Activated naive CD4-positive, alpha-beta T cell treated with anti-CD3 and anti-CD28 coated beads, Interleukin-2, amount 50 U/mL, for 24 hours (primary cell): Measurements from ENCODE around the gene TYSND1.
"Not testable (repeated sequence)": the region's sequence is repeated elsewhere in the genome, so short reads cannot be mapped to it uniquely, and the experiment has no call there.

Source experiments
- H3K27ac Mint-ChIP-seq: one replicate; pipeline ENCODE4 v1.8.0; 2021; ENCODE audit warnings: mild to moderate bottlenecking, mixed read lengths
- H3K27me3 Mint-ChIP-seq: one replicate; pipeline ENCODE4 v1.8.0; 2021; ENCODE audit warnings: mixed read lengths
- H3K36me3 Mint-ChIP-seq: one replicate; pipeline ENCODE4 v1.8.0; 2021; ENCODE audit warnings: mixed read lengths
- H3K4me1 Mint-ChIP-seq: one replicate; pipeline ENCODE4 v1.8.0; 2021; ENCODE audit warnings: mixed read lengths
- H3K4me3 Mint-ChIP-seq: one replicate; pipeline ENCODE4 v1.8.0; 2021; ENCODE audit warnings: mild to moderate bottlenecking, mixed read lengths
- H3K9me3 Mint-ChIP-seq: one replicate; pipeline ENCODE4 v1.8.0; 2021; ENCODE audit warnings: mixed read lengths

The TYSND1 gene

GRCh38 chr10:70174058-70174741 is 27.7 kb upstream of the TYSND1 start:
- Mint-ChIP-seq H3K4me1 (peaks cover 33% of the 10 kb centered on the region), H3K9me3 (no peaks in the 10 kb centered on the region), H3K27me3 (peaks cover 1% of the 10 kb centered on the region), H3K4me3 (no peak overlapping the region), H3K36me3 (no peaks in the 10 kb centered on the region), H3K27ac (peak overlapping the region; percentile 93)

GRCh38 chr10:70169649-70170364 is 23.3 kb upstream of the TYSND1 start:
- Mint-ChIP-seq H3K9me3 (no peaks in the 10 kb centered on the region), H3K4me3 (peak overlapping the region; percentile 93), H3K36me3 (peaks cover 6% of the 10 kb centered on the region), H3K4me1 (peaks cover 64% of the 10 kb centered on the region), H3K27me3 (no peaks in the 10 kb centered on the region), H3K27ac (peak overlapping the region; percentile 91)

GRCh38 chr10:70169011-70169410 is 22.5 kb upstream of the TYSND1 start:
- H3K4me3 Mint-ChIP-seq: peak overlapping the region; percentile 93
- H3K4me1 Mint-ChIP-seq: peaks cover 61% of the 10 kb centered on the region
- no peaks in the 10 kb centered on the region for H3K27me3 Mint-ChIP-seq
- peak overlapping the region; percentile 91 for H3K27ac Mint-ChIP-seq
- H3K36me3 Mint-ChIP-seq: peaks cover 8% of the 10 kb centered on the region
- no peaks in the 10 kb centered on the region for H3K9me3 Mint-ChIP-seq

DNA sequence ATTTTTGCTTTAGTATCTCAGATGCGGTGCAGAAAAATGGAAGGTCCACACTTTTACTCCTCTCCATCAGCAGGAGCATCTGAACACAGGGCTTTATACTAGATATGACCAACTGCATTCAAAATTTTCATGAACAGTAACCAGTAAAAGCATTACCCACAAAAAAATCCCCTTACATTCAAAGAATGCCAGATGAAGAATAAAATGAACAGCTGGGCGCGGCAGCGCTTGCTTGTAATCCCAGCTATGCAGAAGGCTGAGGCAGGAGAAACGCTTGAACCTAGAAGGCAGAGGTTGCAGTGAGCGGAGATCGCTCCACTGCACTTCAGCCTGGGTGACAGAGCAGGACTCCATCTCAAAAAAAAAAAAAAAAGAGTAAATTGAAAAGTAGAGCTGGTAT is 20.7 kb upstream of the TYSND1 start:
- Mint-ChIP-seq H3K4me3 (peak overlapping the region; percentile 56), H3K27ac (peak overlapping the region; percentile 59), H3K4me1 (peaks cover 70% of the 10 kb centered on the region), H3K9me3 (no peaks in the 10 kb centered on the region), H3K36me3 (peaks cover 14% of the 10 kb centered on the region), H3K27me3 (no peaks in the 10 kb centered on the region)

DNA sequence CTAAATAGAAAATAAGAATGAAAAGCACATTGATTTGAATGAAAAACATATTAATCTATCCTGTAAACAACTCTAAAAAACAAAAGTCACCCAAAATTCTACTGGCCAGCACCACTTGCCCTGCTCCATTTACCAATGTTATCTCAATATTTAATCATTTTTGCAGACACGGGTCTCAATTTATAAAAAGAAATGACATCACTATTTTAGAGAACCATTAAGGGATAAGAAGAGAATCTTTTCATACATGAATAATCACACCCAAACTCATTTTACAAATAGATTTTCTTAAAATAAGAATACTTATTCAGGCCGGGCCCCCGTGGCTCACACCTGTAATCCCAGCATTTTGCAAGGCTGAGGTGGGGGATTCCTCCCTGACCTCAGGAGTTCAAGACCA is 19.9 kb upstream of the TYSND1 start:
- H3K9me3 Mint-ChIP-seq: no peaks in the 10 kb centered on the region
- peaks cover 22% of the 10 kb centered on the region for H3K36me3 Mint-ChIP-seq
- peak overlapping the region; percentile 35 for H3K27ac Mint-ChIP-seq
- H3K4me3 Mint-ChIP-seq: peak overlapping the region; percentile 11
- H3K27me3 Mint-ChIP-seq: no peaks in the 10 kb centered on the region
- H3K4me1 Mint-ChIP-seq: peaks cover 75% of the 10 kb centered on the region

DNA sequence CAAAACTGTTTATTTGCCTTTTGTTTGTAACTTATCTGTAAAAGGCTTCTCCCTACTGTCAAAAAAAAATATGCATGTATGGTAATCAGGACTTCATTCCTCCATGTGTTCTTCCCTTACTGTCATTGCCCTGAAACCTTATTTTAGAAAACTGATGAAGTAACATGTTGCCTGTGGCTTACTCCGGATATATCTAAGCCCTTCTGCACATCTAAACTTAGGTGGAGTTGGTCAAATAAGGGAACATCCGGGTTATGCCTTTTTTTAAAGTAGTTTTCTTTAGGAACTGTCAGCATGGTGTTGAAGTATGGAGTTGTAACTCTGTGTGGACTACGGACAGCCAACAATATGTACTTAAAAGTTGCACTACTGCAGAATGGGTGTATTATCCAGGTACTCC is 17.7 kb upstream of the TYSND1 start:
- Mint-ChIP-seq H3K27me3 (no peaks in the 10 kb centered on the region), H3K4me3 (peak overlapping the region; percentile 60), H3K4me1 (peaks cover 87% of the 10 kb centered on the region), H3K36me3 (peaks cover 32% of the 10 kb centered on the region), H3K27ac (peak overlapping the region; percentile 43), H3K9me3 (no peaks in the 10 kb centered on the region)

DNA sequence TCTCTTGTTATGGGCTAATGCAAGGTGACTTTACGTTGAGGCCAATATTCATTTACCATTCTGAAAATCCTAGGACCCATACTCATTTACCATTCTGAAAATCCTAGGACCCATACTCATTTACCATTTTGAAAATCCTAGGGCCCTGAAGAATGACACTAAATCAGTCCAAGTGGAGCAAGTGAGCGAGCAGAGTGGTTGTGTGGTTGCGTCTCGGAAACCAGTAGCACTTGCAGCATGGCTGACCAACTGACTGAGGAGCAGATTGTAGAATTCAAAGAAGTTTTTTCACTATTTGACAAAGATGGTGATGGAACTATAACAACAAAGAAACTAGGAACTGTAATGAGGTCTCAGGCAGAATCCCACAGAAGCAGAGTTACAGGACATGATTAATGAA is 16.9 kb upstream of the TYSND1 start:
- Mint-ChIP-seq H3K36me3 (peaks cover 33% of the 10 kb centered on the region), H3K27me3 (no peaks in the 10 kb centered on the region), H3K27ac (peak overlapping the region; percentile 43), H3K4me3 (peak overlapping the region; percentile 60), H3K4me1 (peaks cover 80% of the 10 kb centered on the region), H3K9me3 (no peaks in the 10 kb centered on the region)

DNA sequence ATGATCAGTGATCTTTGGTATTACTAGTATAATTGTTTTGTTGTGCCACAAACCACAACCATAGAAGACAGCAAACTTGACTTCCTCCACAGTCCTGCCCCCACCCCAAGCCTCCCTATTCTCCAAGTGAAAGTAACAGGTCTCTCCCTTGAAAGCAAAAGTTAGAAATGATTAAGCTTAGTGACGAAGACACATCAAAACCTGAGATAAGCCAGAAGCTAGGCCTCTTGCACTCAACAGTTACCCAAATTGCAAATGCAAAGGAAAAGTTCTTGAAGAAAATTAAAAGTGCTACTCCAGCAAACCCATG is 16.3 kb upstream of the TYSND1 start:
- Mint-ChIP-seq H3K27me3 (no peaks in the 10 kb centered on the region), H3K4me3 (peak overlapping the region; percentile 60), H3K9me3 (no peaks in the 10 kb centered on the region), H3K4me1 (peaks cover 74% of the 10 kb centered on the region), H3K27ac (peak overlapping the region; percentile 57), H3K36me3 (peaks cover 34% of the 10 kb centered on the region)

- H3K9me3 Mint-ChIP-seq: no peaks in the 10 kb centered on the region
- H3K27ac Mint-ChIP-seq: peak overlapping the region; percentile 94
- peaks cover 38% of the 10 kb centered on the region for H3K36me3 Mint-ChIP-seq
- H3K4me1 Mint-ChIP-seq: peaks cover 71% of the 10 kb centered on the region
- H3K27me3 Mint-ChIP-seq: no peaks in the 10 kb centered on the region
- H3K4me3 Mint-ChIP-seq: peak overlapping the region; percentile 60
Observed at GRCh38 chr10:70162151-70162891, 15.8 kb upstream of the TYSND1 start.

- H3K36me3 Mint-ChIP-seq: peaks cover 43% of the 10 kb centered on the region
Observed at GRCh38 chr10:70160798-70161197, 14.3 kb upstream of the TYSND1 start.

DNA sequence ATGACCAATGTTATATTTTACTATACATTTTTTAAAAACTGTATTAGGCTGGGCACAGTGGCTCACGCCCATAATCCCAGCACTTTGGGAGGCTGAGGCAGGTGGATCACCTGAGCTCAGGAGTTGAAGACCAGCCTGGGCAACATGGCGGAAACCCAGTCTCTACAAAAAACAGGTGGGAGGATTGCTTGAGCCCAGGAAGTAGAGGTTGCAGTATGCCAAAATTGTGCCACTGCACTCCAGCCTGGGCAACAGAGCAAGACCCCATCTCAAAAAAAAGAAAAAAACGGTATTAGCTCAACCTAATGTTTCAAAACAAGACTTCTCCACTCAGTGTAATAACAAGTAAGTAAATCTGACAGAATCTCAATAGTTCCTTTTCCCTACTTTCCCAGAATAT is 12.9 kb upstream of the TYSND1 start:
- not testable (repeated sequence) for H3K4me3 Mint-ChIP-seq, H3K9me3 Mint-ChIP-seq, H3K27ac Mint-ChIP-seq, H3K27me3 Mint-ChIP-seq
- Mint-ChIP-seq H3K36me3 (peaks cover 50% of the 10 kb centered on the region), H3K4me1 (peaks cover 67% of the 10 kb centered on the region)

More at GRCh38 chr10:70160798-70161197, 14.3 kb upstream of the TYSND1 start:
- Mint-ChIP-seq H3K9me3 (no peaks in the 10 kb centered on the region), H3K27ac (peak overlapping the region; percentile 94), H3K27me3 (no peaks in the 10 kb centered on the region), H3K4me1 (peaks cover 65% of the 10 kb centered on the region), H3K4me3 (peak overlapping the region; percentile 60)

DNA sequence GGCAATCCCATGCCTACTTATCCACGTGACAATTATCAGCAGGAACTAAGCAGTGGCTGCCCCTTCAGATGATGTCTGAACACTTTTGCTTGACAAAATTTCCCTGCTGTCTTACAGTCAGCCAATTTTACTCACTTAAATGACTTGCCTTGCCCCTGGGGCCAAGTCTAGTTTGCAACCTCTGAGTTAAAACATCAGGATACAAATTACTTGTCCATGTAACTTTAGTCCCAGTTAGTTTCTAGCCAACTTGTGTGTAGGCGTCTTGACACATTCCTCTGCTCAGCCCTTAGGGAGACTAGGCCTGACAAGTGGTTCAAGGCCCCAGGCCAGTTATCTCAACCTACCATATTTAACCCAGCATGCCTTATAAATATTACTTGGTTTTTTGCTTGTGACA is 11.6 kb upstream of the TYSND1 start:
- no peaks in the 10 kb centered on the region for H3K9me3 Mint-ChIP-seq
- no peak overlapping the region for H3K27ac Mint-ChIP-seq
- peaks cover 58% of the 10 kb centered on the region for H3K4me1 Mint-ChIP-seq
- H3K27me3 Mint-ChIP-seq: no peaks in the 10 kb centered on the region
- peaks cover 44% of the 10 kb centered on the region for H3K36me3 Mint-ChIP-seq
- H3K4me3 Mint-ChIP-seq: no peak overlapping the region

DNA sequence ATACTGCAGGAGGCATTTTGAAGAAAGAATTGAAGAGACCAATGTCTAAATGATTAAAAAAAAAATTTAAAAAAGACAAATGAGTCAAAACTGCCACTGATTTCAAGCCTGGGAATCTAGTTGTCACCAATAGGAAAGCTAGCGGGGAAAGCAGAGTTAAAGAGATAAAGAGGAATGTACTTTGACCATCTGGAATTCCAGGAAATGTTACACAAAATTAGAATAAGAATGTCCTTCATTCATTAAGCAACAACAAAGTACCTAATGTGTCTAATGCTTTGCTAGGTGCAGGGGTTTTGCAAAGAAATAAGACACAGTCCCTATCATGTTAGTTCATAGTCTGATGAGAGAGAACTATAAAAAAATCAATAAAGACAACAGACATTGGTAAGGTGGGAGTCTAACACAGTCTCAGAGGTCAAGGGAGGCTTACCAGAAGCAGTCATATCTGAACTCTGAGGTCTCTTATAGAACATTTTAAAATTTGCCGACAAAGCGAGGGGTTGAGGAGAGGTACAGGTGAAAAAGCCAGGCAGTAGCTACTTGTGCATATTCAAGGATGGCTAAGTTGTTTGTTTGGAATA is 8.8 kb upstream of the TYSND1 start:
- Mint-ChIP-seq H3K36me3 (peaks cover 36% of the 10 kb centered on the region), H3K27me3 (no peaks in the 10 kb centered on the region), H3K9me3 (no peaks in the 10 kb centered on the region), H3K4me3 (no peak overlapping the region), H3K4me1 (peaks cover 34% of the 10 kb centered on the region), H3K27ac (peak overlapping the region; percentile 62)

DNA sequence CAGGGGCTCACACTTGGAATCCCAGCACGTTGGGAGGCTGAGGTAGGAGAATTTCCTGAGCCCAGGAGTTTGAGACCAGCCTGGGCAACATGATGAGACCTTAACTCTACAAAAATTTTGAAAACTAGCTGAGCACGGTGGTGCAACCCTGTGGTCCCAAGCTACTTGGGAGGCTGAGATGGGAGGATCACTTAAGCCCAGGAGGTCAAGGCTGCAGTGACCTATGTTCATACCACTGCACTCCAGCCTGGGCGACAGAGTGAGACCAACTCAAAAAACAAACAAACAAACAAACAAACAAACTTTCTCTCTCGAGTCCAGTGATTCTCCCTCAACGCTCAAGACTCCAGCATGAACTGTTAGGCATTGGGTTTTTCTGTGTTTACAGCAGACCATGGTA is 2.0 kb upstream of the TYSND1 start:
- Mint-ChIP-seq H3K27me3 (no peaks in the 10 kb centered on the region), H3K27ac (no peak overlapping the region), H3K4me3 (no peak overlapping the region), H3K4me1 (peaks cover 28% of the 10 kb centered on the region), H3K9me3 (no peaks in the 10 kb centered on the region), H3K36me3 (peaks cover 10% of the 10 kb centered on the region)

DNA sequence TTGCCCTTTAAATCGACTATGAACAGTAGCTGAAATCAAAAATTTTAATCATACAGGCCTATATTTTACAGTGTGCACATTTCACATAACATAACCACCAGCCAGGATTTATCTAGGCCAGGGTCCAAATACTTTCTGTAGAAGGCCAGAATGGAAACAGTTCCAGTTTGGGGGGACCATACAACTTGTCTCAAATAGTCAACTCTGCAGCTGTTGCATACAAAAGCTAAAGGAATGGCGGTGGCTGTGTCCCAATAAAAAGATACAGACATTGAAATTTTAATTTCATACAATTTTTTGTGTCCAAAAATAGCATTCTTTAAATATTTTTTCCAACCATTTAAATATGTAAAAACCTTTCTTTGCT is 742 bp upstream of the TYSND1 start:
- peak overlapping the region; percentile 95 for H3K27ac Mint-ChIP-seq
- H3K9me3 Mint-ChIP-seq: no peaks in the 10 kb centered on the region
- peaks cover 39% of the 10 kb centered on the region for H3K4me1 Mint-ChIP-seq
- H3K36me3 Mint-ChIP-seq: peaks cover 8% of the 10 kb centered on the region
- H3K27me3 Mint-ChIP-seq: no peaks in the 10 kb centered on the region
- peak overlapping the region; percentile 89 for H3K4me3 Mint-ChIP-seq
